Stimulated activated CD8-positive, alpha-beta memory T cell treated with anti-CD3 and anti-CD28 coated beads, Interleukin-2, amount 100 ng/mL, for 1 hour (primary cell): ENCODE data around the gene RPUSD4.

Experiments
- DNase-seq, 2 donors: peaks; one replicate each; pipeline ENCODE4 v3.0.0-alpha.2; 2020; ENCODE audit warnings: low read depth in 2 of 2

RPUSD4 gene

GRCh38 chr11:126212089-126212660 is 725 bp upstream of the RPUSD4 start:
- no peak for DNase-seq

GRCh38 chr11:126210871-126211235 is 597 bp downstream of the RPUSD4 start:
- DNase-seq: no peak

GRCh38 chr11:126207896-126208295 is 3.6 kb downstream of the RPUSD4 start:
- DNase-seq: no peak

GRCh38 chr11:126205359-126205758 is 6.1 kb downstream of the RPUSD4 start:
- DNase-seq: no peak

GRCh38 chr11:126202646-126203359 is 8.6 kb downstream of the RPUSD4 start:
- DNase-seq: no peak

GRCh38 chr11:126198648-126199047 is 12.8 kb downstream of the RPUSD4 start:
- DNase-seq: no peak

GRCh38 chr11:126197277-126197939 is 14.0 kb downstream of the RPUSD4 start:
- DNase-seq: no peak

- DNase-seq: no peak
Observed at GRCh38 chr11:126195119-126195518, 16.3 kb downstream of the RPUSD4 start.

GRCh38 chr11:126194121-126194543 is 17.3 kb downstream of the RPUSD4 start:
- no peak for DNase-seq

- no peak for DNase-seq
Observed at GRCh38 chr11:126193038-126193478, 18.4 kb downstream of the RPUSD4 start.

- no peak for DNase-seq
Observed at GRCh38 chr11:126192361-126192760, 19.1 kb downstream of the RPUSD4 start.

GRCh38 chr11:126191379-126192073 is 19.9 kb downstream of the RPUSD4 start:
- DNase-seq: no peak

GRCh38 chr11:126190792-126191191 is 20.7 kb downstream of the RPUSD4 start:
- DNase-seq: no peak

- no peak for DNase-seq
Observed at GRCh38 chr11:126189109-126189929, 22.1 kb downstream of the RPUSD4 start.

- no peak for DNase-seq
Observed at GRCh38 chr11:126188332-126189108, 22.9 kb downstream of the RPUSD4 start.

- DNase-seq: no peak
Observed at GRCh38 chr11:126186708-126187529, 24.5 kb downstream of the RPUSD4 start.

- DNase-seq: no peak
Observed at GRCh38 chr11:126186025-126186698, 25.3 kb downstream of the RPUSD4 start.

- DNase-seq: no peak
Observed at GRCh38 chr11:126185259-126186024, 26.0 kb downstream of the RPUSD4 start.
